Effector CD4-positive, alpha-beta T cell (primary cell): ENCODE results near the gene PKP3.
"Not testable (repeated sequence)": the region's sequence is repeated elsewhere in the genome, so short reads cannot be mapped to it uniquely, and the experiment has no call there.

ENCODE experiments used
- DNase-seq: peaks from one replicate; pipeline ENCODE4 v3.0.0-alpha.2; 2020

PKP3 gene

DNA sequence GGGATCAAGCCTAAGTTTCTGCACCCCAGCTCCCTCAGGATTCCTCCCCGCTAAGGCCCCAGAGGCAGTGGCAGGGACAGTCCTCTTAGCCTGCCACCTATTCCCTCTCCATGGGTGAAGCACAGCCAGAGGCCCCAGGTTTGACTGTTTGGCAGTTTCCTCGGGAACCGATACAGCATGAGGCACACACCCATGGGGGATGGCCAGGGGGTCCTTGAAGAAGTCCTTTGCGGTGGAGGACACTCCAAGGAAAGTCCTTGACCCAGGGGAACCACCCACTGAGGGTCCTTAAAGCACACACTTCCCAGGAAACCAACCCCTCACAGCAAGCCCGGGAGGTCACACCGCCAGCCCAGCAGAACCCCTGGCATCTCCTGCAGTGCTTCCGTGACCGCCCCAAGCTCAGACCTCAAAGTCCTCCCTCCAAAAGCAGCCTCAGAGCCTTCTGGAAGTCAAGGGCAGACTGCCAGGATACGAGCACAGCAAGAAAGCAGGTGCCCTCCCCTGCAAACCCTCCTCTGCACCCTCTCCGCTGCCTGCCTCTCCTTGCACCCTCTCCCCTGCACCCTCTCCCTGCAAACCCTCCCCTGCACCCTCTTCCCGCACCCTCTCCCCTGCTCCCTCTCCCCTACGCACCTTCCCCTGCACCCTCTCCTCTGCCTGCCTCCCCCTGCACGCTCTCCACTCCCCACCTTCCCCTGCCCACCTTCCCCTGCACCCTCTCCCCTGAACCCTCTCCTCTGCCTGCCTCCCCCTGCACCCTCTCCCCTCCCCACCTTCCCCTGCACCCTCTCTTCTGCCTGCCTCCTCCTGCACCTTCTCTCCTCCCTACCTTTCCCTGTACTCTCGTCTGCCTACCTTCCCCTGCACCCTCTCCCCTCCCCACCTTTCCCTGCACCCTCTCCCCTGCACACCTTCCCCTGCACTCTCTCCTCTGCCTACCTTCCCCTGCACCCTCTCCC, 19.4 kb downstream of the PKP3 start:
- DNase-seq: no peak

DNA sequence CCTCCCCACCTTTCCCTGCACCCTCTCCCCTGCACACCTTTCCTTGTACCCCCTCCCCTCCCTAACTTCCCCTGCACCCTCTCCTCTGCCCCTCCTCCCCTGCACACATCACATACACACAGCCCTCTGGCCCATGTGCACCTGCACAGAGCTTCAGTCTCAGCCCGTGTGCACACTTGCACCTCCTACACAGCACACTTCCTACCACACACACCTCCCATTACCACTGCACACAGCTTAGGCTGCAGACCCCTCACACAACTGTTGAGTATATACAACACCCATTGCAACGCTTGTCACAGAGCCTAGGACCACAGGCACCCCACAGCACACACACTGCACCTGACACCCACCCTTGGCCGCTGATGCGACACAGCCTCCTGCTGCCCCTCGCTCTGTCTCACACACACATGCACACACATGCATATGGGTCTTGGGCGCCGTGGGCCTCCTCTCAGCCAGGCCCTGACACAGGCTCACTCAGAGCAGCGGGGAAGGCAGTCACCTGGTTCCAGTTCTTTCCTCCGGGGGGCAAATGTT, 20.4 kb downstream of the PKP3 start:
- no peak for DNase-seq

GRCh38 chr11:415640-416041, 21.6 kb downstream of the PKP3 start:
- DNase-seq: no peak

DNA sequence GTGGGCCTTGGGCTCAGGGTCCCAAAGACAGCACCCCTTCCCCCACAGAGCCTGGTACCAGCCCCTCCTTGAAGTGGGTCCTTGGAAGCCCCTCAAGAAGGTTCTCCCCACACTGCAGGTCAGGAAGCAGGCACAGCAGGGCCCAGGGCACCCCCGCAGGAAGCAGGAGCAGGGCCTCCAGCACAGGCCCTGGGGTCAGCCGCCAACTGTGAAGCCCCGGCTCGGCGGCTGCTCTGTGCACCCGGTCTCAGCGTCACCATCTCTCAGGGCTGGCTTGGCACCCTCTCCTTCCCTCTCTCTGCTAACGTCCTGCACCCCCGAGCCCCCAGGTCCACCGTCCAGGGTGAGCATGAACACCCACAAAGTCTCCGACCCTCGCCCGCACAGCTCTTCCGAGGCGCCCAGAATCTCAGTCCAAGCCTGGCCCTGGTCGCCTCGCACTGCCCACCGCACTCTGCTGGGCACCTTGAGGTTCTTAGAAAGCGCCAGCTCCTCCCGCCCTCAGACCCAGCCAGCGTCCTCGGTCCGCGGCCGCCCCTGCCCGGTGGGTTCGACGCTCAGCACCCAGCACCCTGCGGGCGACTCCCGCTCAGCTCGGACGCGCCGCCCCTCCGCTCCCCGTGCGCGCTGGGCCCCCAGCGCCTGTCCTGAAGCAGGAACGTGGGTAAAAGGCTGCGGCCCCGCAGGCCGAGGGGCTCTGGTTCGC, 22.2 kb downstream of the PKP3 start:
- DNase-seq: no peak

- no peak for DNase-seq
These were observed 23.0 kb downstream of the PKP3 start for GRCh38 chr11:416757-417621.

GRCh38 chr11:417652-418342, 23.8 kb downstream of the PKP3 start:
- no peak for DNase-seq

DNA sequence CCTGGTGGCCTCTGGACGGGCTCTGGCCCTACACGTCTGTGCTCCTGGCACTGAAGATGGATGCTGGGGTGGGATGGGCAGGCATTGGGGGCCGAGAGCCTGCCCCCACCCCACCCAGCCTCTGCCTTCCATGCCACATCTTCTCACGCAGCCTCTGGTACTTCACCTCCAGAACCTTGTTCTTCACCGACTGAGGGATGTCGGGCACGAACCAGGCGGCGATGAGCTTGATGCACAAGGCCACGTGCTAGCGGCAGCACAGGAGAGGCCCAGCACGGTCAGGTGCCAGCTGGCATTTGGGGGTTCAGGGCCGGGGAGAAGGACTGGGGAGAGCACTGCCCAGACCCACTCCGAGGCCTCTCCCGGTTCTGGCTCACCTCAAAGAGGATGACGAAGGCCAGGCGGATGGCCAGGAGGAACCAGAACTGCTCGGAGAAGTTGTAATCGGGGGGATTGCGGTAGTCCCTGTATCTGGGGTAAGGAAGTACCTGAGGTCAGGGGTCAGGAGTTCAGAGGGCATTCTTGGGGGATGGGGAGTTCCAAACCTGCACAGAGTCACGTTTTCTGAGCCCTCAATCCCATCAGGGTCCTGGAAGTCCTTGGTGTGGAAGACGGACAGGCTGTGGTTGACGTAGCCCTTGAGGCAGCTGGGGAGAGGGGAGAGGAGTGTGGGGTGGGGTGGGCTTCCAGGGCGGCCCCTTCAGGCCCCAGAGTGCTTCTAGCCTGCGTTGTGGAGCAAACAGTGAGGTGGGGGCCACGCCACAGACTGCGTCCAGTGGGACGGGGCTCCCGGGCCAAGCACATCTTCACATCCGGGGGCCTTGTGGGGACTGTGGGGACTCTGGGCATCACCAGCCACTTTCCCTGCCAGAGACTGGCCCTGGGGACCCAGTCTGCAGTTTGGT, 24.6 kb downstream of the PKP3 start:
- no peak for DNase-seq

GRCh38 chr11:419248-420005, 25.4 kb downstream of the PKP3 start:
- no peak for DNase-seq

DNA sequence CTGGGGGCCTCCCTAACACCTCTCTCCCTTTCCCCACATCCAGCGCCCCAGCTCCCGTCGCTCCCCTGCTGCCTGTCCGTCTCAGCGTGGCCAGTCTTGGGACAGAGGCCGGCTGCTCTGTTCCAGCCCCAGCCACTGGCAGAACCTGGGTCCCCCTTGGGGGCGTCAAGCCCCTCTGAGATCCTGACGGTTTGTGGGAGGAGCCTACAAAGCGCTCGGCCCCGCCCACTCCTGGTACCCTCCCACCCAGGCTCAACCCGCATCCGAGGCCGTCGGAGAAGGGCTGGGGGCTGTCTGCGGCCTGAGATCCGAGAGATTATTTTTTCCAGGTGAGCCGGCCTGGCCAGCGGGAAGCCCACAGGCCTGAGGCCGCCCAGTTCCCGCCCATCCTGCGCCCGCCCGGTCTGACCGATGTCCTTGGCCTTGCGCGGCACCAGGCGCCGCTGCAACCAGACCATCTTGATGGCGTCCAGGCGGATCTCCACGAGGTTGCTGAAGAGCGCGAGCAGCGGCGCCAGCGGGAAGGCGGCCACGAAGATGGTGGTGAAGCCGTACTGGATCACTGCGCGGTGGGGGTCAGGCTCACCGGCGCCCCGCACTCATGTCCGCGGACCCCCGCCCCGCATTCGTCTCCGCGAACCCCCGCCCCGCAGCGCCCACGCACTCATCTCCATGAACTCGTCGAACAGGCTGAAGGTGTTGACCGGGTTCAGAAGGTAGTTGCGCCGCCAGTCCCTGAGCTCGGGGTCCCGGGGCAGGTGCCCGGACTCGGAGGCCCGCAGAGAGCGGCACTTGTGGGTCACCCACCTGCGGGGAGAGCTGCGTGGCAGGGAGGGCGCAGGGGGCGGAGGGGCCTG, 26.3 kb downstream of the PKP3 start:
- no peak for DNase-seq

DNA sequence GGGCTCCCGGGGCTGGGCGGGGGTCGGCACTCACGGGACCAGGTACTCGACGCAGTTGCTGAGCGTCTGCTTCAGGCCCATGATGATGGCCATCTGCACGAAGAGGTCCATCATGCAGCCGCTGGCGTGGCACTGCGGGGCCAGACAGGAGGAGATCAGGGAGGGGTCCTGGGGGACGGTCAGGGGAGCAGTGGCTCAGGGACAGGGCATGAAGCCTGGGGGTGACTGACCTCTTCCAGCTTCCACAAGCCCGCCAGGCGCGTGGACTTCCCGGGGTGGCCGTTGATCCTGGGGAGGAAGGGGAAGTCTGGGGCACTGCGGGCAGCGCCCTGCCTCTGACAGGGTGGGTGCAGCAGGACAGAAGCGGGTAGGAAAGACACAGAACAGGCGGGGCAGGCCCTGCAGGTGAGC, 26.9 kb downstream of the PKP3 start:
- no peak for DNase-seq

DNA sequence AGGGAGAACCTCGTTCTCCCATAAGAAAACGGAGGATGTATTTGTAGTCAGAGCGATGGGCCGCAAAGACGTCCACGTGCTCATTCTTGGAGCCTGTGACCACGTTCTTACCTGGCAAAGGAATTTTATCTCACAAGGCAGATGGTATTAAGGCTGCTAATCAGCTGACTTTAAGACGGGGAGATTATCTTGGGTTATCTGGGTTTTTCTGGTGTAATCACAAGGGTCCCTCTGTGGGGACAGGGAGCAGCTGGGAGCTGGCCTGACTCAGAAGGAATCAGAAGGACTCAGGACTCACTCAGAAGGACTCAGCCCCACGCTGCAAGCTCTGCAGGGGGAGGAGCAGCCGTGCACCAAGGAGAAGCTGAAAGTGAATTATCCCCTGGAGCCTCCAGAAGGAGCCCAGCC, 28.2 kb downstream of the PKP3 start:
- no peak for DNase-seq

DNA sequence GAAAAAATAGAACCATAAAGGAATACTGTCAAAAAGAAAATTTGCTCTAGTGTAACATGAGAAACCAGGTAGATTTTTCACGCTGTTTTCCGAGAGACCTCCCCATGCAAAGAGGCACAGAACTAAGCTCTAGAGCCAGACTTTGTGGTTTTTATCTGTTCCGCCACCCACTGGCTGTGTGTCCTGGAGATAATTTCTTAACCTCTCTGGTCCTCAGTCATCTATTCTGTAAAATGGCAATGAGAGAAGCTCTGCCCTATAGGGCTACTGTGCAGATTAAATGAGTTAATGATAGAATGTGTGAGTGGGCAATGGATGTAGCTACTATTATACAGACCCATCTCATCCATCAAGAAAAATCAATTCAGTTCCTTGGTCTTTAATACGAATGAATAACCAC, 30.2 kb downstream of the PKP3 start:
- no peak for DNase-seq

- DNase-seq: not testable (repeated sequence)
These were observed 30.8 kb downstream of the PKP3 start for GRCh38 chr11:424766-425165.

DNA sequence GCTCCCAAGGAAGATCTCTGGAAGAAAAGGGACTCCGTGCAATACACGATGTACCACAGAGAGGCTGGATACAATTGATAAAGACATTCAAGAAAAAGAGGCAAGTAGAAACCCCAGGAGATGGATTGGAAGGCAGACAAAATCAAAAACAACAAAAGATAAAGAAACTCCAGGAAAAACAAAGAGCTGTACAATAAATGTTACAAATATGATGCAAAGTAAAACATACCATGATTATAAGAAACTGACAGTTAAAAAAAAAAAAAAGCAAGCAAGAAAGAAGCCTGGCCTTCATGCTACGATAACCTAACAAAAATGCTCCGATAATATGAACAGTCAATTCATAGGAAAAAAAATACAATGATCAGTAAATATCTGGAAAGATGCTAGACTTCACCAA, 31.3 kb downstream of the PKP3 start:
- no peak for DNase-seq

- no peak for DNase-seq
These were observed 32.8 kb downstream of the PKP3 start for GRCh38 chr11:426851-427250.

DNA sequence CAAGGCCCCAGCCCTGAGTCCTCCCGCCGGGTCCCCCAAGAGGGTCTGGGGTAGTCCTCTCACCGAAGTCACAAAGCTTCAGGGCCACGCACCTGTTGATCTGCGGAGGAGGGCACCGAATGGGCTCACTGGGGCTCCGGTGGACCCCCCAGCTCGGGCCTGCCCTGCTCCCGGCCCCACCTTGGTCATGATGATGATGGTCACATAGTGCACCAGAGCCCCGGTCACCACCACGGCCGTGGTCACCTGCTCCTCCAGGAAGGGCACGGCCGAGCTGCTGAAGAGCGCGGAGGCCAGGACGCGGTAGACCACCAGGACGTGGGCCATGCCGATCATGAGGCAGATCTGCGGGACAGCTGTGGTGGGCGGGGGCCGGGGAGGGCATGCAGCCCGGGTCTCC, 34.3 kb downstream of the PKP3 start:
- no peak for DNase-seq

GRCh38 chr11:429391-429790, 35.4 kb downstream of the PKP3 start:
- no peak for DNase-seq

DNA sequence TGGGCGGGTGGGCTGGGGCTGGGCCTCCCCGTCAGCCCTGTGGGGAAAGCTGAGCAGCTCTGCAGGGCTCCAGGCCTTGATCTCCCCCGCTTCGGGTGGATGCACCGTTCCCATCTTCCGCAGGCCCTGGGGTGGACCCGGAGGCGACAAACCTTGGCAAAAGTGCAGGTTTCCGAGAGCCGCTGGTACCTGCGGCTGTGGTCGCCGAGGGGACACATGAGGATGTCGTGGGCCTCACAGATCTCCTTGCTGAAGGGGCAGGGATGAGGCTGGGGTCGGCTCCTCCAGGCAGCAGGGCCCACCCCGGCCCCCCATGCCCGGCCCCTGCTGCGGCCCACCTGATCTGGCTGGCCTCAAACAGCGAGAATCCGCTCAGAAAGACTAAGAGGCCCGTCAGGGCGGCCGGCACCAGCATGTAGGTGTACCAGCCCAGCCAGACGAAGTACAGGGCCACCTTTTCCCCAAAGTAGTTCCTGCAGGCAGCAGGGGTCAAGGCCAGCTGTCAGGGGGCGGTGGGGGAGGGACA, 36.0 kb downstream of the PKP3 start:
- no peak for DNase-seq

DNA sequence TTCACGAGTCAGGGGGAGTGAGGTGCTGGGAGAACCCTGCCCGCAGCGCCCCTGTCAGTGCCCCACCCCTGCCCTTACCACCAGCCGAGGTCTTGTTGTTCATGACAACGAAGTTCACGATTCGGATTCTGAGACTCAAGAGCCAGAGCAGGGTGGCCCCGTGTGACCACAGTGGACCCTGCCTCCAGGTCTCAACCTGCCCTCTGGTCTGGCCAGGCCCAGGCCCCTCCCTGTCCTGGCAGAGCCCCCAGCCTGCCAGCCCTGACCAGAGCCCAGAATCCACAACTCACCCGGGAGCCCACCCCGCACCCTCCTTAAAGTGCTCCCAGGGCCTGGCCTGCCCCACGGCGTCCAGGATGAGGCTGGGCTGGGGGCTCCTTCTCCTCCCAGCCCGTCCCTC, 37.9 kb downstream of the PKP3 start:
- no peak for DNase-seq
